GM21360 (cell line): ENCODE data around the gene FMNL2.
"Not testable (repeated sequence)": the region's sequence is repeated elsewhere in the genome, so short reads cannot be mapped to it uniquely, and the experiment has no call there.

Experiments used
- ATAC-seq: cut with Tn5 transposase; IDR thresholded peaks from one replicate; pipeline ENCODE4 v1.9.1; 2021; ENCODE audit warnings: mild to moderate bottlenecking, moderate library complexity; ENCODE audit not compliant: unreplicated experiment

Gene FMNL2

GRCh38 chr2:152335016-152335725, at the start of gene FMNL2:
TSS of gene FMNL2 (plus strand) at chr2:152335174.
- peak; percentile 78 for ATAC-seq

DNA sequence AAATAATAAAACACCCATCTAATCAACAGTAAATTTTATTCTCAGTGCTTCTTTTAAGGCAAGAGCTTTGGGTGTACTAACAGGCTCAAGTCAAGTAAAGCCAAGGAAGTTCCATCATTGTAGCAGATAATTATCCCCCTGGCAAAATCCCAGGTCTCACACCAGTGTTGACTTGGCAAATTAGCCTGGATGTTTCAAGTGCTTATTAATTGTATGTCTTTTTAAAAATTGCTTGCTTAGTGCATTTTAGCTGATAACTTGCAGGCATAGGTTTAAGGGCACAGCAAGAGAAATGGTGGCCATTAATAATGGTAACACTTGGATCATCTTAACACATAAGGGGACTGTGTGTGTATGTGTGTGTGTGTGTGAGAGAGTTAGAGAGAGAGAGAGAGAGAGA, 42.0 kb upstream of the FMNL2 start:
- ATAC-seq, result no peak

DNA sequence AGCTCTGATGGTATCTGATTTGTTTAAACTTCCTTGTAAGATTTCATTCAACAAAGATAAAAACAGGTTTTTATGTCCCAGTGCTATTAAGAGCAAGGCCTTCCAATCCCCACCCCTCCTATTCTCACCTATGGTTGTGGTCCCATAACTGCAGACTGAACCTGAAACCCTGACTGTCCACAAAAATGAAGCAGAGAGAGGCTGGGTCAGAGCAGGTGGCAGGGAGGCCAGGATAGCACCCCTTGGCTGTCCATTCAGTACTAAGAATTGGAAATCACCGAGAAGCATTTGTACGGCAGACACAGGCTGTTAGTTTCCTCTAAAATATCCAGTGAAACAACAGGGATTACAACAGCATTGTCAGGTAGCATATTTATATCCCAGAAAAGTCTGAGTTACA, 37.3 kb upstream of the FMNL2 start:
- ATAC-seq, result no peak

GRCh38 chr2:152298754-152299153, 36.2 kb upstream of the FMNL2 start:
- no peak for ATAC-seq

DNA sequence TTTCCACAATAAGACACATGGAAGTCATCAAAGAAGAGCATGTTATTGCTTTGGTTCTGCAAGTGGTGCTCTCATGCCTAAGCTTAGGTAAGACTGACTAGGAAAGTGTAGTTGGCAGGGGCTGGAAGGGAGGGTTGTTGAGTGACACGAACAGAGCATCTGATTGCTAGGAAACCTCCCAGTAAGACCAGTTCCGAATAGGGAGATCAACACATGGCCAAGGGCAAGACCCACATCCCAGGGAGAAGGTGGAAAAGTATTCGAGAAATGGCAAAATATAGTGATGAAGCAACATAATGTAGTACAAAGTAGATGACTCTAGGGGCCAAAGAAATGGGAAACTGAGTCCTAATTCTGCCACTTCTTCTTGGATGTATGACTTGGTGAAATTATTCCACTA, 33.8 kb upstream of the FMNL2 start:
- no peak for ATAC-seq

GRCh38 chr2:152303951-152304350, 31.0 kb upstream of the FMNL2 start:
- ATAC-seq, result no peak

GRCh38 chr2:152304836-152305235, 30.1 kb upstream of the FMNL2 start:
- ATAC-seq, result no peak

DNA sequence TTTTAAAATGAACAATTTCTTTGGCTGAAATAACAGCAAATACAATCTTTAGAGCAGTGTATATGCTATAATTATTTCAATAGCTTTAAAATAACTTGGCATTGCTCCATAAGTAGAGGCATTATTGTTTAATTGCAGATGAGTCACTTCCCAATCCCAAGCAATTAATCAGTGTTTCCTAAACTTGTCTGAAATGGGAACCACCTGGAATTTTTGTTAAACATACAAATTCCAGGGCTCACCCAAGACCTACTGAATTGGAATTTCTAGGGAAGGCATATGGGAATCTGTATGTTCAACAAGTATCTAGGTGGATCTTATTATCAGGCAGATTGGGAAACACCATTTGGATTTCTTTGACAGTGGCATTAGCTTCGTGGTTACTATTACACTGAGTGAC, 27.1 kb upstream of the FMNL2 start:
- no peak for ATAC-seq

DNA sequence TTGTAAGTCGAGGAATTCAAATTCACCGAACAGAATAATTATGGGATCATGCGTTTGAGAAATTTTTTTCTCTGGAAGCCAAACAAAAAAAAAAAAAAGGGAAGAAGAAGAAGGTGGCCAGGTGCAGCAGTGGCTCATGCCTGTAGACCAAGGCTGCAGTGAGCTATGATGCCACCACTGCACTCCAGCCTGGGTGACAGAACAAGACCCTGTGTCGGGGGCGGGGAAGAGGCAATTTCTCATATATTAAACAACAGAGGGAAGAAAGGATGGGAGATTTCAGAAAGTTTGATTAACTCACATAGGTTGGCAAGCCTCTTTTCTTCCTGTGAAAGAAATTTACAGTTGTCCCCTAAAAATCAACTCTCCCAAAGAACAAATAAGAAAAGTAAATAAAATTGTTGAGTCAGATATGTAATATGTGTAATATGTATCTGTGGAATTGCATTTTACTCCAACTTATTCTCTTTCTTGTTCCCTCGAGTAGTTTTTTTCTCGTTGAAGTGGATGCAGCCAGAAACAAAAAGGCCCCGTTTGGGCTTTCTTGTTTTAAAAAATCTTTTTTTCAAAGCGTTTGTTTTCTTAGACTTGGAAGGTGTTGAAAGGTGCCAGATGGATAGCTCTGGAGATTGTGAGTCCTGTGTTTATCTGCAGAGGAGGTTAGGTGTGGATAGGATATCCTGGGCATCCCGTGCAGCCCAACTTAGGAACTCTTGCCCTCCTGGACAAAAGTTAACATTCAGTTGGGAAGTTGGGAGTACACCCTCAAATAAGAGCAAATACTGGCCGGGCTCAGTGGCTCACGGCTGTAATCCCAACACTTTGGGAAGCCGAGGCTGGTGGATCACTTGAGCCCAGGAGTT, 25.4 kb upstream of the FMNL2 start:
- no peak for ATAC-seq

- ATAC-seq, result no peak
Measured at GRCh38 chr2:152319822-152320570, 15.0 kb upstream of the FMNL2 start.

- no peak for ATAC-seq
Measured at GRCh38 chr2:152320814-152321213, 14.2 kb upstream of the FMNL2 start.

- ATAC-seq, result no peak
Measured at GRCh38 chr2:152322222-152322621, 12.8 kb upstream of the FMNL2 start.

DNA sequence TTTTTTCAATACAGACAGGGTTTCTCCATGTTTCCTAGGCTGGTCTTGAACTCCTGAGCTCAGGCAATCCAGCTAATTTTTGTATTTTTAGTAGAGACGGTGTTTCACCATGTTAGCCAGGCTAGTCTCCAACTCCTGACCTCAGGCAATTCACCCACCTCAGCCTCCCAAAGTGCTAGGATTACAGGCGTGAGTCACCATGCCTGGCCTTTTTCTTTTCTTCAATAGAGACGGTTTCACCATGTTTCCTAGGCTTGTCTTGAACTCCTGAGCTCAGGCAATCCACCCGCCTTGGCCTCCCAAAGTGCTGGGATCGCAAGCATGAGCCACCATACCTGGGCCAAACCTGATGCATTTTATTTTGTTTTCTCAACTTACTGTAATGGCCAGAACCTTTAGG, 9.8 kb upstream of the FMNL2 start:
- not testable (repeated sequence) for ATAC-seq

- ATAC-seq, result no peak
Measured at GRCh38 chr2:152326710-152327109, 8.3 kb upstream of the FMNL2 start.

GRCh38 chr2:152328013-152328412, 7.0 kb upstream of the FMNL2 start:
- no peak for ATAC-seq

GRCh38 chr2:152330235-152330866, 4.6 kb upstream of the FMNL2 start:
- no peak for ATAC-seq

GRCh38 chr2:152334701-152335015, 316 bp upstream of the FMNL2 start:
- ATAC-seq, result no peak

DNA sequence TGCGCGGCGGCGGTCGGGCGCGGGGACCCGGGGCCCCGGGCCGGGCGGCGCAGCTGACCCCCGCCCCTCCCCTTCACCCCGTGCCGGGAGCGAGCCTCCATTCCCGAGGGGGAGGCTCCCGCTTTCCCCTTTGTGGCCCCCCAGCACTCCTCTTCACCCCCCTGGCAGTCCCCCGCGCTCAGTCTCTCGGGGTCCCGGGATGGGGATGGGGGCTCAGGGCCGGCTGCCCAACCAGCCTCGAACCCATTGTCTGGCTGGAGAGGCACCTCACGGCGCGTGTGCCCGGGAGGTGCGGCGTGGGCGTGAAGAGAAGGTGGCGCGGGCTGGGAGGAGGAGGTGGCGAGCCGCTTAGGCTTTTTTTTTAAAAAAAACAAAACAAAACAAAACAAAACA, 748 bp downstream of the FMNL2 start:
- ATAC-seq, result peak; percentile 9

- ATAC-seq, result peak; percentile 35
Measured at GRCh38 chr2:152336119-152336853, 1.3 kb downstream of the FMNL2 start.

DNA sequence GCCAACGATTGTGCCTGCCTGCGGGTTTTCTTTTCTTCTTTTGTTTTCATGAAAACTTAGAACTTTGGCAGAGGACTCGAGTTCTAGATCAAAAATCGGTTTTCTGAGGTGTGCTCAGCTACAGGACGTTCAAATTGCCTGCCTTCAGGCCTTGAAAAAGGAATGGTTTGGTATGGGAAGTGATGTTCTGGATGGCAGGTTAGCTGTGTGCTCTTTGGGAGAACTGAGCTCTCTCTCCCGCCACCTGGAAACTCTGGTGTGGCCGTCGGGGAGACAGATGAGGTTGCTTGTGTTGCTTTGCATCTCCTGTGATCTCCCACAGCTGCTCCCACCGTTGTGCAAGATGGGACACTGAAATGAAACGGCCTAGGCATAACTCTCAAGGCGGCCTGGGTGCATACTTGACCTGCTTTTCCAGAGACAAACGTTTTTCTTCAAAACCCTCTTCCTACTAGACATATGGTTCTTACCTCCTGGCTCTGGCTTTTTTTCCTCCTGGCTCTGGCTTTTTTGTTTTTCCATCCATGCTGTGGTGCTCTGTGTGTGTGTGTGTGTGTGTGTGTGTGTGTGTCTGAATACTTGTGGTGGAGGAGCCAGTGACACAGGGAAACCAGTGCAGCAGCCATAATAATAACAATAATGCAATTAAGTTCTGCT, 2.0 kb downstream of the FMNL2 start:
- ATAC-seq, result no peak
